Thyroid gland (tissue), 4 donors: ENCODE results near the gene ASCL5. TPM values are rescaled to one million over a fixed set of nuclear protein-coding genes. Genes with fewer than 3 reads are reported as not detected.

Source experiments
- DNase-seq, 2 donors: peaks; one replicate each; pipeline ENCODE4 v3.0.0-alpha.2; 2019
- H3K27ac ChIP-seq, 3 donors: fragments of 200-600 bp; sonication (generic); 1 replicate in 2 of 3; 2 replicates in 1 of 3; pipeline ENCODE4 v1.5.1; 2016 to 2019; ENCODE audit warnings: mild to moderate bottlenecking in 1 of 3, moderate library complexity in 1 of 3
- H3K27me3 ChIP-seq: fragments of 200-600 bp; sonication (generic); one replicate; pipeline ENCODE4 v1.5.1; 2019
- H3K36me3 ChIP-seq, 2 donors: fragments of 200-600 bp; sonication (generic); one replicate each; pipeline ENCODE4 v1.5.1; 2016 to 2019
- H3K4me1 ChIP-seq, 2 donors: fragments of 200-600 bp; sonication (generic); one replicate each; pipeline ENCODE4 v1.5.1; 2017 to 2019
- H3K4me3 ChIP-seq, 3 donors: fragments of 200-600 bp; sonication (generic); replicated peaks in 1 of 3; 1 replicate in 2 of 3; 2 replicates in 1 of 3; pipeline ENCODE4 v1.5.1; 2016; ENCODE audit warnings: mild to moderate bottlenecking in 1 of 3
- H3K9me3 ChIP-seq: fragments of 200-600 bp; sonication (generic); one replicate; pipeline ENCODE4 v1.5.1; 2017
- POLR2A ChIP-seq, 2 donors: fragments of 450-650 bp; IDR thresholded peaks; one replicate each; pipeline ENCODE4 v1.6.1; 2017; ENCODE audit warnings: antibody characterized with exemption in 2 of 2, mild to moderate bottlenecking in 2 of 2, moderate library complexity in 1 of 2
- WGBS, 2 donors: methylation state at CpG; one replicate each; pipeline ENCODE4 v1.1.5; 2017; 5-methylcytosine and 5-hydroxymethylcytosine counted together
- intact Hi-C: fragments of 100-400 bp; cut with DNase I; formaldehyde crosslinking; loops from one replicate; pipeline ENCODE4 v1.15.1; 2023
- total RNA-seq, 4 donors: library from RNA; depleted of rRNA; stranded (reverse); fragments of >200 nt; gene quantifications; one replicate each; pipeline ENCODE4 v1.2.3, GENCODE V29; 2016
- TF ChIP-seq, protein P1 (sequence below), 6 experiments: fragments of 200-600 bp in 3 of 6; fragments of 450-650 bp in 3 of 6; sonication (generic) in 3 of 6; IDR thresholded peaks; one replicate each; pipeline ENCODE4 v1.5.1; 2016 to 2019; ENCODE audit warnings: antibody characterized with exemption in 6 of 6, mild to moderate bottlenecking in 2 of 6, inconsistent platforms in 1 of 6, moderate library complexity in 1 of 6

Gene ASCL5
- total RNA-seq, 4 donors from 2014 or later: not detected

DNA sequence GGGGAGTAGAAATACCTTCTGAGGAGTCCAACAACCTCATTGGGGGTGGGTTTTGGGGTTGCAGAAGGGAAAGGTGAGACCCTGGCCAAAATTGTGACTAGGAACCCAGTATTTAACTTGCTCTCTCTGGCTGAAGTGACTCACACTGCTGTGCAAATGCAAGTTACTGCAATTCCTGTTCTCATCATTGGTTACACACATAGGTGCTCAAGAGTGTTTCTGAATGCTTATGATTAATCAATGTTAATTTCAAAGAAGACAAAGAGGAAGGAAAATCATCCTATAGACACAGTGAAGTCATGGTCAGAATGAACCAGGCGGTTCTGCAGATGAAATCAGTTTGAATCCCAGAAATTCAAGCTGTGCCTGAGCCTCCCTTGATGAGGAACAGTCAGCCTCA is 3.1 kb downstream of the ASCL5 start:
- H3K27ac ChIP-seq: no peak overlapping the region
- 89 to 100% methylated on average over 1 of the region's 1 CpG for WGBS, 2 donors
- intact Hi-C loops: no loop called here

DNA sequence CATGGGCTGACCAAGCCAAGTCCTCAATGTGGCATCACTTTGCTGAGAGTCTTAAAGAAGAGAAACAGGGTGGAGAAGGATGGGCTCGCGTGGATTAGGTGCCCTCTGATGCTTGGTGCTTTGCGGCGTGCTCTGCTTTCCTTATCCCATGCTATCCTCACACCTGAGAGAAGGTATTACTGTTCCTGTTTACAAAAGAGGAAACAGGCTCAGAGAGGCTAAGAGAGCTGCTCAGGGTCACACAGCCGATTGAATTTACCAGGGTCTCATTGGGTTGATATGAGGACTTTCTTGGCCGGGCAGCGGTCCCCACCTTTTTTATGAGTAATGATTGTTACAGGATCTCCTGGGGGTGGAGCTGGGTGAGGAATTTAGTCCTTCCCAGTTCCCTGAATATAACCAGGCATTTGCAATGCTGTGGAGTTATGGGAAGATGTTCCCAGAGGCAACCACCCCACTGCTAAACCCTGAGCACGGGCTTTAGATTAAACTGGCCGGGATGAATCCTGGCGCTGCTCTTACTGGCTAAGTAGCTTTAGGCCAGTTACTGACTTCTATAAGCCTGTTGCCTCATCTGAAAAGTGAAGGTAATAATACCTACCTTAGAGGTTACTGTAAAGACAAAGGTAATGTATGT is 4.5 kb downstream of the ASCL5 start:
- H3K4me1 ChIP-seq: no peaks in the 10 kb centered on the region
- 86 to 90% methylated on average over 10 of the region's 10 CpGs for WGBS, 2 donors
- TF ChIP-seq, protein P1, sequence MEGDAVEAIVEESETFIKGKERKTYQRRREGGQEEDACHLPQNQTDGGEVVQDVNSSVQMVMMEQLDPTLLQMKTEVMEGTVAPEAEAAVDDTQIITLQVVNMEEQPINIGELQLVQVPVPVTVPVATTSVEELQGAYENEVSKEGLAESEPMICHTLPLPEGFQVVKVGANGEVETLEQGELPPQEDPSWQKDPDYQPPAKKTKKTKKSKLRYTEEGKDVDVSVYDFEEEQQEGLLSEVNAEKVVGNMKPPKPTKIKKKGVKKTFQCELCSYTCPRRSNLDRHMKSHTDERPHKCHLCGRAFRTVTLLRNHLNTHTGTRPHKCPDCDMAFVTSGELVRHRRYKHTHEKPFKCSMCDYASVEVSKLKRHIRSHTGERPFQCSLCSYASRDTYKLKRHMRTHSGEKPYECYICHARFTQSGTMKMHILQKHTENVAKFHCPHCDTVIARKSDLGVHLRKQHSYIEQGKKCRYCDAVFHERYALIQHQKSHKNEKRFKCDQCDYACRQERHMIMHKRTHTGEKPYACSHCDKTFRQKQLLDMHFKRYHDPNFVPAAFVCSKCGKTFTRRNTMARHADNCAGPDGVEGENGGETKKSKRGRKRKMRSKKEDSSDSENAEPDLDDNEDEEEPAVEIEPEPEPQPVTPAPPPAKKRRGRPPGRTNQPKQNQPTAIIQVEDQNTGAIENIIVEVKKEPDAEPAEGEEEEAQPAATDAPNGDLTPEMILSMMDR (IDR thresholded peaks at IDR 0.05): no peak
- TF ChIP-seq POLR2A (IDR thresholded peaks at IDR 0.05): no peak
- no peak overlapping the region for H3K4me3 ChIP-seq
- H3K9me3 ChIP-seq: no peaks in the 10 kb centered on the region
- H3K27ac ChIP-seq: no peak overlapping the region
- intact Hi-C loops: no loop called here
- no peaks in the 10 kb centered on the region for H3K36me3 ChIP-seq
- no peaks in the 10 kb centered on the region for H3K27me3 ChIP-seq
- DNase-seq: no peak

More for the DNA sequence above, 3.1 kb downstream of the ASCL5 start:
- TF ChIP-seq POLR2A (IDR thresholded peaks at IDR 0.05): no peak
- TF ChIP-seq, protein P1 (IDR thresholded peaks at IDR 0.05): no peak
- no peaks in the 10 kb centered on the region for H3K27me3 ChIP-seq
- no peak for DNase-seq
- no peaks in the 10 kb centered on the region for H3K4me1 ChIP-seq
- H3K9me3 ChIP-seq: no peaks in the 10 kb centered on the region
- no peaks in the 10 kb centered on the region for H3K36me3 ChIP-seq
- H3K4me3 ChIP-seq: no peak overlapping the region

DNA sequence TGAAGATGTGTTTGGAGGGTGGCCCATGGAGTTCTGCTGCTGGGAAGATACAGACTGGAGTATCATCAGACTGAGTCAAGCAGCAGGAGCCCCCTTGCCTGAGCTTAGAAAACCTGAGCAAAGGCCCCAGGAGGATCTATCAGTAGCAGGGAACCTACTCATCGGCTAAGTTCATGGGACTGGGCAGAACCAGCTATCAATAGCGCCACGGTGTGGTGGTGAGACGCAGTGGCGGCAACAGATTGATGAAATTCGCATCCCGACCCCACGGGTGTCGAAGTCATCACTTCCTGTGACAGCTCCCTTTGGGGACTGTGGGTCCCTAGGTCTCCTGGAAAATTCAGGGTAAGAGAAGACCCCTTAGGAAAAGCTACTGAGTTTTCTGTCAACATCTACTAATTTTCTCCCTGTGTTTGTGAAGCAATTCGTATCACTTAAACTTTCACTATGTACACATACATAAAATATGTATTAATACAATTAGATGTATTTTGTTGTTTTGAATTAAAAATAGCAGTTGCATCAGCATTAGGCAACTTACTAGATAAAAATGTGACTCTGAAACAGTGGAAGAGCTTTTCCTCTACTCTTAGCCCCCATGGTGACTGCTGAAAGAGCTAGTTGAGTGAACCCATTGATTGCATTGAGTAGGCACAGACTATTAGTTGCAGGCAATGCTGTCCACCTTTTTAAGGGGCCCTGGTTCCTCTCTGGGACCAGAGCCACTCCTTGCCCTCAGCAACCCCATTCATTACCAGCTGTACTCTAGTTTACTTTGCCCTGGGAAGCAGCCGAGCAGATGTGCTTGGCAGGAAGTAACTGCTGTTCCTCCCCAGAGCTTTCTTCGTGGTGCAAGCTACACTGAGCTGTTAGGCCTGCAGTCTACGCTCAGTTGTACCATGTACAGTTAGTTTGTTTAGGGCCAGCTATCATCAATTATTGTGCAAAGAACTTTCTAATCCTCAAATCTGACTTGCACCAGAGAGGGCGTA is 7.5 kb downstream of the ASCL5 start:
- Histone ChIP-seq H3K9me3 (no peaks in the 10 kb centered on the region), H3K4me1 (peaks cover 0 to 4% of the 10 kb centered on the region in 2 donors), H3K27ac (no peak overlapping the region), H3K4me3 (no peak overlapping the region), H3K27me3 (no peaks in the 10 kb centered on the region), H3K36me3 (no peaks in the 10 kb centered on the region)
- peak; percentile 19 to 26 for DNase-seq
- intact Hi-C loops: no loop called here
- TF ChIP-seq, protein P1 (IDR thresholded peaks at IDR 0.05): peak in 4 of 6 experiments; percentile 16 to 46 (median 20)
- TF ChIP-seq POLR2A (IDR thresholded peaks at IDR 0.05): no peak
- WGBS, 2 donors: 23% methylated on average over 14 of the region's 14 CpGs

DNA sequence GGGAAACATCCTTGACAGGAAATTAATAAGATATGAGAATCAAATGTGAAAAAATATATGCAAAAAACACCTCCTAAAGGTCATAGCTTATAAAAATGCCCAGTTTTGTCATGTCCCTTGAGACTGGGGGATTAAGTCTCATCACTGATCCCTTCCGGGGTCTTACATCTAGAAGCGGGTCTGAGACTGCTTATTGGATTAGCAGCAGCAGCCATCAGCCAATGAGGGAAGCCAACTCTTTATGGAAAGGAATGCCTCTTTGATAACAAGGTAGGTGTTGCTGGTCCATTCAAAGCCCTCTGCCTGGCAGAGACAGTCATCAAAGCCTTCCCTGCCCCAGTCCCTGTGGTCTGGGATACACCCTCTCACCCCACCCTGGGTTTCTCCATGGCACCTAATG is 10.9 kb downstream of the ASCL5 start:
- DNase-seq: no peak
- Histone ChIP-seq H3K4me3 (no peak overlapping the region), H3K27ac (no peak overlapping the region), H3K9me3 (no peaks in the 10 kb centered on the region), H3K36me3 (no peaks in the 10 kb centered on the region), H3K27me3 (no peaks in the 10 kb centered on the region), H3K4me1 (peaks cover 0 to 4% of the 10 kb centered on the region in 2 donors)
- WGBS, 2 donors: 92 to 93% methylated on average over 2 of the region's 2 CpGs
- TF ChIP-seq POLR2A (IDR thresholded peaks at IDR 0.05): no peak
- TF ChIP-seq, protein P1 (IDR thresholded peaks at IDR 0.05): no peak
- intact Hi-C loops: no loop called here
